Keratinocyte (primary cell): ENCODE data around the gene B4GAT1. TPM values are rescaled to one million over a fixed set of nuclear protein-coding genes. Genes with fewer than 3 reads are reported as not detected.
A peak's percentile ranks its signal among the peaks of the same experiment; 100 is the strongest.

ENCODE experiments used
- DNase-seq: peaks from one replicate; pipeline ENCODE4 v3.0.0-alpha.2; 2011; ENCODE audit warnings: low read depth, missing footprints, low spot score
- FAIRE-seq: peaks from 2 replicates; lab custom pipeline; 2011; peaks lifted over from hg19 to GRCh38; lab: Jason Lieb, UNC
- H2AFZ ChIP-seq: 2 replicates; pipeline ENCODE4 v1.6.0; 2012; ENCODE audit warnings: low read length, control low read depth, inconsistent platforms; ENCODE audit not compliant: control insufficient read depth
- H3K27ac ChIP-seq: 2 replicates; pipeline ENCODE4 v1.5.1; 2011; ENCODE audit warnings: low read length; ENCODE audit not compliant: control insufficient read depth, insufficient read depth
- H3K27me3 ChIP-seq: 3 replicates; pipeline ENCODE4 v1.6.0; 2011; ENCODE audit warnings: low read length; ENCODE audit not compliant: control insufficient read depth, insufficient read depth; ENCODE audit errors: extremely low read depth
- H3K36me3 ChIP-seq, 2 experiments: 2 replicates in 1 of 2; 3 replicates in 1 of 2; pipeline ENCODE4 v1.5.1; 2011; ENCODE audit warnings: low read length in 2 of 2, mild to moderate bottlenecking in 1 of 2; ENCODE audit not compliant: control insufficient read depth in 2 of 2, insufficient read depth in 2 of 2; ENCODE audit errors: extremely low read depth in 1 of 2
- H3K4me1 ChIP-seq: 3 replicates; pipeline ENCODE4 v1.5.1; 2011; ENCODE audit warnings: low read length; ENCODE audit not compliant: control insufficient read depth, insufficient read depth; ENCODE audit errors: extremely low read depth
- H3K4me2 ChIP-seq: 3 replicates; pipeline ENCODE4 v1.6.0; 2011; ENCODE audit warnings: low read depth, low read length; ENCODE audit not compliant: control insufficient read depth, insufficient read depth; ENCODE audit errors: extremely low read depth
- H3K4me3 ChIP-seq, 3 experiments: fragments of 200-600 bp in 1 of 3; sonication (generic) in 1 of 3; 2 replicates in 2 of 3; 3 replicates in 1 of 3; pipeline ENCODE4 v1.5.1; 2011 to 2016; ENCODE audit warnings: low read length in 3 of 3, mild to moderate bottlenecking in 3 of 3, control low read depth in 2 of 3, inconsistent platforms in 1 of 3, low read depth in 1 of 3, mixed read lengths in 1 of 3, mixed run types in 1 of 3, moderate library complexity in 1 of 3; ENCODE audit not compliant: control insufficient read depth in 2 of 3, insufficient read depth in 2 of 3; ENCODE audit errors: extremely low read depth in 1 of 3
- H3K79me2 ChIP-seq: 2 replicates; pipeline ENCODE4 v1.6.0; 2012; ENCODE audit warnings: low read length; ENCODE audit not compliant: control insufficient read depth, insufficient read depth
- H3K9ac ChIP-seq: 3 replicates; pipeline ENCODE4 v1.6.0; 2011; ENCODE audit warnings: low read length; ENCODE audit not compliant: control insufficient read depth, insufficient read depth; ENCODE audit errors: extremely low read depth
- H3K9me1 ChIP-seq: 3 replicates; pipeline ENCODE4 v1.6.0; 2011; ENCODE audit warnings: low read length; ENCODE audit not compliant: control insufficient read depth, insufficient read depth; ENCODE audit errors: extremely low read depth
- H3K9me3 ChIP-seq: 2 replicates; pipeline ENCODE4 v1.5.1; 2012; ENCODE audit warnings: low read depth, low read length; ENCODE audit not compliant: control insufficient read depth
- H4K20me1 ChIP-seq: 3 replicates; pipeline ENCODE4 v1.6.0; 2011; ENCODE audit warnings: low read length; ENCODE audit not compliant: control insufficient read depth, insufficient read depth; ENCODE audit errors: extremely low read depth
- CTCF ChIP-seq, 3 experiments: IDR thresholded peaks in 1 of 3; conservative IDR thresholded peaks in 1 of 3; optimal IDR thresholded peaks in 1 of 3; 2 replicates in 2 of 3; 3 replicates in 1 of 3; pipeline versions ENCODE3 to v1.5.1; 2011; ENCODE audit warnings: low read length in 3 of 3, mild to moderate bottlenecking in 3 of 3, moderate library complexity in 2 of 3, control low read depth in 1 of 3, inconsistent platforms in 1 of 3; ENCODE audit not compliant: insufficient read depth in 2 of 3; ENCODE audit errors: extremely low read depth in 1 of 3
- EZH2 ChIP-seq: IDR thresholded peaks from one replicate; pipeline ENCODE4 v1.6.1; 2012; ENCODE audit warnings: inconsistent platforms, mild to moderate bottlenecking, low read length, moderate library complexity
- dilution Hi-C: fragments of 300-500 bp; cut with MboI; formaldehyde crosslinking; loops from one replicate; pipeline ENCODE4 v1.7.0; 2020; ENCODE audit warnings: low sequenced_read_pairs; ENCODE audit not compliant: extremely low pct_ligation_motif_present
- polyA plus RNA-seq, 5 experiments: library from polyadenylated mRNA; depleted of rRNA in 3 of 5; stranded (reverse) in 3 of 5; stranded (forward) in 1 of 5; unstranded in 1 of 5; fragments of >200 nt; gene quantifications; 1 replicate in 1 of 5; 2 replicates in 3 of 5; 3 replicates in 1 of 5; pipeline versions ENCODE4 v1.2.1 to v1.2.3, GENCODE V29; 2011 to 2012; ENCODE audit warnings: missing spikeins in 2 of 5, low read depth in 1 of 5, low replicate concordance in 1 of 5

The B4GAT1 gene
- polyA plus RNA-seq, 1 donor (not counting 4 experiments of a cell fraction or from before 2014, with no cell fraction given) = 5.2 TPM

- no peak for DNase-seq
- no peak for FAIRE-seq
- Histone ChIP-seq H4K20me1 (no peaks in the 10 kb centered on the region), H3K27ac (no peak overlapping the region), H3K4me3 (no peak overlapping the region), H3K36me3 (no peaks in the 10 kb centered on the region), H3K4me1 (peaks cover 6% of the 10 kb centered on the region), H2AFZ (no peak overlapping the region), H3K9me3 (no peaks in the 10 kb centered on the region), H3K9me1 (no peaks in the 10 kb centered on the region), H3K79me2 (no peaks in the 10 kb centered on the region), H3K4me2 (no peak overlapping the region), H3K27me3 (no peaks in the 10 kb centered on the region), H3K9ac (no peak overlapping the region)
- dilution Hi-C loops = no loop called here
- no peak for TF ChIP-seq EZH2
- no peak for TF ChIP-seq CTCF (optimal IDR thresholded peaks at IDR 0.05 in 1 of 3, IDR thresholded peaks at IDR 0.05 in 1 of 3, conservative IDR thresholded peaks at IDR 0.05 in 1 of 3; ENCODE audit: extremely low read depth in 1 of 3, insufficient read depth in 2 of 3, low read length in 3 of 3)
Measured at GRCh38 chr11:66391322-66391721, 43.9 kb upstream of the B4GAT1 start.

- no peak for FAIRE-seq
- no peaks in the 10 kb centered on the region for H3K36me3 ChIP-seq
- peak; percentile 50 for DNase-seq
- H3K4me1 ChIP-seq = peaks cover 6% of the 10 kb centered on the region
- no peak overlapping the region for H3K4me2 ChIP-seq
- no peaks in the 10 kb centered on the region for H4K20me1 ChIP-seq
- no peak overlapping the region for H3K4me3 ChIP-seq
- no peaks in the 10 kb centered on the region for H3K9me1 ChIP-seq
- H3K9ac ChIP-seq = no peak overlapping the region
- H3K79me2 ChIP-seq = no peaks in the 10 kb centered on the region
- H3K27ac ChIP-seq = no peak overlapping the region
- dilution Hi-C loops = no loop called here
- no peaks in the 10 kb centered on the region for H3K27me3 ChIP-seq
- H2AFZ ChIP-seq = no peak overlapping the region
- no peak for TF ChIP-seq EZH2
- peak; percentile 79 to 94 (median 91) for TF ChIP-seq CTCF (optimal IDR thresholded peaks at IDR 0.05 in 1 of 3, IDR thresholded peaks at IDR 0.05 in 1 of 3, conservative IDR thresholded peaks at IDR 0.05 in 1 of 3; ENCODE audit: extremely low read depth in 1 of 3, insufficient read depth in 2 of 3, low read length in 3 of 3)
- no peaks in the 10 kb centered on the region for H3K9me3 ChIP-seq
Measured at GRCh38 chr11:66388780-66389386, 41.5 kb upstream of the B4GAT1 start.
